HepG2 (cell line): ENCODE measurements around the gene KRTAP12-3.

Experiments used
- ARNTL ChIP-seq: sonication (generic); formaldehyde crosslinking; IDR thresholded peaks from 2 replicates; pipeline ENCODE4 v1.4.0; 2020; ENCODE audit warnings: mild to moderate bottlenecking, missing genetic modification reagents
- EP300 ChIP-seq, 3 experiments: sonication (generic) in 1 of 3; formaldehyde crosslinking in 1 of 3; IDR thresholded peaks; 2 replicates each; pipeline versions ENCODE4 v1.5.1 to v1.6.1; 2011 to 2020; ENCODE audit warnings: low read depth in 2 of 3, low read length in 2 of 3, borderline replicate concordance in 1 of 3, improper control_type of control experiment in 1 of 3, mild to moderate bottlenecking in 1 of 3, missing genetic modification reagents in 1 of 3, moderate library complexity in 1 of 3
- FOXM1 ChIP-seq: sonication (generic); formaldehyde crosslinking; IDR thresholded peaks from 2 replicates; pipeline ENCODE4 v1.5.0; 2020; ENCODE audit warnings: missing genetic modification reagents
- FOXP1 ChIP-seq, 2 experiments: fragments of 450-650 bp in 1 of 2; IDR thresholded peaks; 2 replicates each; pipeline ENCODE4 v1.6.1; 2017 to 2018; ENCODE audit warnings: antibody characterized with exemption in 1 of 2
- MXD4 ChIP-seq: IDR thresholded peaks from 2 replicates; pipeline ENCODE4 v1.6.1; 2016; ENCODE audit warnings: mild to moderate bottlenecking, missing biosample characterization, missing genetic modification reagents
- NFYC ChIP-seq: IDR thresholded peaks from 2 replicates; pipeline ENCODE4 v1.6.1; 2016; ENCODE audit warnings: missing genetic modification reagents, missing compliant biosample characterization
- POLR2A ChIP-seq, 2 experiments: IDR thresholded peaks; 2 replicates each; pipeline ENCODE4 v1.6.1; 2011; ENCODE audit warnings: low read depth in 2 of 2, low read length in 2 of 2, mild to moderate bottlenecking in 1 of 2, moderate library complexity in 1 of 2; ENCODE audit not compliant: insufficient read depth in 1 of 2
- YY1 ChIP-seq: IDR thresholded peaks from 2 replicates; pipeline ENCODE4 v1.6.1; 2011; ENCODE audit warnings: low read length, low read depth, moderate library complexity, mild to moderate bottlenecking; ENCODE audit not compliant: insufficient read depth, insufficient replicate concordance
- ZKSCAN1 ChIP-seq: fragments of 150-350 bp; IDR thresholded peaks from 2 replicates; pipeline ENCODE4 v1.6.1; 2014; ENCODE audit warnings: low read length
- ZNF251 ChIP-seq: sonication (generic); formaldehyde crosslinking; IDR thresholded peaks from 2 replicates; pipeline ENCODE4 v1.9.0; 2021; ENCODE audit warnings: mild to moderate bottlenecking, missing genetic modification reagents
- ZNF720 ChIP-seq: sonication (generic); formaldehyde crosslinking; IDR thresholded peaks from 2 replicates; pipeline ENCODE4 v1.4.0; 2020; ENCODE audit warnings: missing genetic modification reagents
- ZSCAN31 ChIP-seq: sonication (generic); formaldehyde crosslinking; IDR thresholded peaks from 2 replicates; pipeline ENCODE4 v1.5.0; 2020; ENCODE audit warnings: low read depth, mild to moderate bottlenecking, missing genetic modification reagents
- TF ChIP-seq, protein P1 (sequence below): IDR thresholded peaks from 2 replicates; pipeline ENCODE4 v1.6.1; 2012; ENCODE audit warnings: inconsistent platforms
- TF ChIP-seq, protein P2 (sequence below): sonication (generic); formaldehyde crosslinking; IDR thresholded peaks from 2 replicates; pipeline ENCODE4 v1.8.1; 2023; ENCODE audit warnings: mild to moderate bottlenecking, missing genetic modification reagents

DNA sequence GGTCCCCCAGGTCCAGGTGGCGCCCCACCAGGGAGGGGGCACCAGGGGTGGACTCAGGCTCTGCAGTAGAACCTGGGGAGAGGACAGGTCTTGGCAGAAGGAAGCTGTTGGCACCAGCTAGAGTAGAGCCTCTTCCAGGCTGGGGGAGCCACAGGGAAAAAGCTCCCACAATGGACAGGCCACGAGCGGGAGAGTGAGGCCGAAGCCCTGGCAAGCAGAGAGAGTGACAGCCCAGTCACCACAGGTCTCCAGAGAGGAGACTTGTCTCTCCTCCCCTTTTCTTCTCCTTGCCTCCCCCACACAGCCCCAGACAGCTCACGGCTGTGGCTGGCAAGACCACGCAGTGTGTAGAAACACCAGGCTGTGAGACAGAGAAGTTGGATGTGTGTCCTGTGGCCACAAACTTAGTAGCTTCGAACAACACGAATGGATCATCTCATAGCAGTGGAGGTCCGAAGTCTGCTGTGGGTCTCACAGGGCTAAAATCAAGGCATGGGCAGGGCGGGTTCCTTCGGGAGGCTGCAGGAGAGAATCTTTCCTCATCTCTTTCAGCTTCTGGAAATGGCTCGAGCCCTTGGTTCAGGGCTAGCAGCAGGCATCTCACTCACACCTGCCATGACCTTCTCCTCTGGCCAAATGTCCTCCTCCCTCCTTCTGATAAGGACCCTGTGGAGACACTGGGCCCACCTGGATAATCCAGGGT, 6.6 kb upstream of the KRTAP12-3 start:
- TF ChIP-seq ZNF251 (CRISPR knock-in tag) (no peak), YY1 (no peak), EP300 (IDR thresholded peaks at IDR 0.05; ENCODE audit: low read depth in 2 of 2, low read length in 2 of 2) (no peak), EP300 (CRISPR knock-in tag; IDR thresholded peaks at IDR 0.05; ENCODE audit: borderline replicate concordance) (no peak), POLR2A (IDR thresholded peaks at IDR 0.05; ENCODE audit: insufficient read depth in 1 of 2, low read depth in 2 of 2, low read length in 2 of 2) (no peak), ARNTL (CRISPR knock-in tag) (no peak), ZKSCAN1 (no peak), NFYC (no peak), FOXP1 (IDR thresholded peaks at IDR 0.05) (no peak), FOXP1 (CRISPR knock-in tag; IDR thresholded peaks at IDR 0.05) (no peak), ZNF720 (no peak), MXD4 (CRISPR knock-in tag) (no peak), ZSCAN31 (CRISPR knock-in tag) (no peak), FOXM1 (CRISPR knock-in tag) (no peak)
- TF ChIP-seq, protein P1, sequence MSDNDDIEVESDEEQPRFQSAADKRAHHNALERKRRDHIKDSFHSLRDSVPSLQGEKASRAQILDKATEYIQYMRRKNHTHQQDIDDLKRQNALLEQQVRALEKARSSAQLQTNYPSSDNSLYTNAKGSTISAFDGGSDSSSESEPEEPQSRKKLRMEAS = no peak
- TF ChIP-seq, protein P2, sequence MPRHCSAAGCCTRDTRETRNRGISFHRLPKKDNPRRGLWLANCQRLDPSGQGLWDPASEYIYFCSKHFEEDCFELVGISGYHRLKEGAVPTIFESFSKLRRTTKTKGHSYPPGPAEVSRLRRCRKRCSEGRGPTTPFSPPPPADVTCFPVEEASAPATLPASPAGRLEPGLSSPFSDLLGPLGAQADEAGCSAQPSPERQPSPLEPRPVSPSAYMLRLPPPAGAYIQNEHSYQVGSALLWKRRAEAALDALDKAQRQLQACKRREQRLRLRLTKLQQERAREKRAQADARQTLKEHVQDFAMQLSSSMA (CRISPR knock-in tag) = no peak
